A549 (cell line): ENCODE data around the gene ABHD12. TPM values are rescaled to one million over a fixed set of nuclear protein-coding genes. Genes with fewer than 3 reads are reported as not detected.
A peak's percentile ranks its signal among the peaks of the same experiment; 100 is the strongest.

Experiments used
- ATAC-seq, 2 experiments: fragments of 200-7000 bp in 1 of 2; fragments of >200 bp in 1 of 2; cut with Nextera tagmentation in 1 of 2; cut with Tn5 transposase in 1 of 2; 3 replicates each; pipeline versions ENCODE4 v1.8.0 to v1.9.1; 2018 to 2020; ENCODE audit warnings: mild to moderate bottlenecking in 1 of 2, moderate library complexity in 1 of 2
- CTCF ChIA-PET: fragments of 300-600 bp; sonication (Branson Sonifier 250); formaldehyde crosslinking; extraction: SDS; loops from one replicate; lab custom pipeline; 2021; ENCODE audit warnings: antibody characterized with exemption, inconsistent platforms; lab: Yijun Ruan, JAX
- POLR2A ChIA-PET: fragments of 350-600 bp; formaldehyde crosslinking; extraction: SDS; loops from one replicate; lab custom pipeline; 2021; ENCODE audit warnings: antibody characterized with exemption, inconsistent platforms; lab: Yijun Ruan, JAX
- DNase-seq, 2 experiments: peaks; one replicate each; pipeline versions ENCODE4 v3.0.0 to v3.0.0-alpha.2; 2011 to 2016; ENCODE audit warnings: low read depth in 1 of 2, low spot score in 1 of 2
- FAIRE-seq: peaks from 2 replicates; lab custom pipeline; 2011; peaks lifted over from hg19 to GRCh38; lab: Jason Lieb, UNC
- H3K27ac ChIP-seq, 2 experiments: fragments of >200 bp; sonication (Bioruptor Twin); formaldehyde crosslinking; 3 replicates each; pipeline ENCODE4 v1.5.1; 2016 to 2017
- H3K4me1 ChIP-seq: fragments of >200 bp; sonication (Bioruptor Twin); formaldehyde crosslinking; 3 replicates; pipeline ENCODE4 v1.6.1; 2016
- H3K4me2 ChIP-seq: fragments of >200 bp; sonication (Bioruptor Twin); formaldehyde crosslinking; 3 replicates; pipeline ENCODE4 v1.6.1; 2016
- H3K4me3 ChIP-seq: fragments of >200 bp; sonication (Bioruptor Twin); formaldehyde crosslinking; 3 replicates; pipeline ENCODE4 v1.5.1; 2016
- H3K9me3 ChIP-seq: fragments of >200 bp; sonication (Bioruptor Twin); formaldehyde crosslinking; 3 replicates; pipeline ENCODE4 v1.6.1; 2016
- ATOH8 ChIP-seq: fragments of 250-450 bp; sonication (Bioruptor Pico); IDR thresholded peaks from 2 replicates; pipeline ENCODE4 v1.5.0; 2020; ENCODE audit warnings: low read depth, mild to moderate bottlenecking, moderate library complexity
- BCL3 ChIP-seq: fragments of >200 bp; sonication (Bioruptor Twin); formaldehyde crosslinking; IDR thresholded peaks from 3 replicates; pipeline ENCODE4 v1.6.1; 2016
- CBX8 ChIP-seq: fragments of 200-600 bp; sonication (generic); IDR thresholded peaks from 2 replicates; pipeline ENCODE4 v1.6.1; 2016
- CEBPB ChIP-seq, 2 experiments: fragments of >200 bp in 1 of 2; sonication (Bioruptor Twin) in 1 of 2; formaldehyde crosslinking in 1 of 2; IDR thresholded peaks; 2 replicates each; pipeline ENCODE4 v1.6.1; 2012 to 2016
- CHD2 ChIP-seq: fragments of 150-350 bp; IDR thresholded peaks from 2 replicates; pipeline ENCODE4 v1.6.1; 2014; ENCODE audit warnings: low read length; ENCODE audit not compliant: partially characterized antibody
- CHD4 ChIP-seq: fragments of 200-600 bp; sonication (generic); IDR thresholded peaks from 2 replicates; pipeline ENCODE4 v1.6.1; 2016; ENCODE audit warnings: antibody characterized with exemption, mild to moderate bottlenecking, borderline replicate concordance
- E2F6 ChIP-seq: IDR thresholded peaks from 2 replicates; pipeline ENCODE4 v1.6.1; 2012; ENCODE audit warnings: low read depth, borderline replicate concordance
- EHF ChIP-seq: fragments of 250-450 bp; sonication (Bioruptor Pico); IDR thresholded peaks from 2 replicates; pipeline ENCODE4 v1.5.0; 2020; ENCODE audit warnings: mild to moderate bottlenecking
- ESRRA ChIP-seq: fragments of 150-350 bp; IDR thresholded peaks from 2 replicates; pipeline ENCODE4 v1.6.1; 2014; ENCODE audit warnings: mild to moderate bottlenecking, low read length, borderline replicate concordance
- FOSB ChIP-seq: fragments of 250-450 bp; sonication (Bioruptor Pico); IDR thresholded peaks from 2 replicates; pipeline ENCODE4 v1.5.0; 2020; ENCODE audit warnings: mild to moderate bottlenecking, moderate library complexity
- FOXS1 ChIP-seq: fragments of 250-450 bp; sonication (Bioruptor Pico); IDR thresholded peaks from 2 replicates; pipeline ENCODE4 v1.5.0; 2020; ENCODE audit warnings: mild to moderate bottlenecking, moderate library complexity
- HDAC2 ChIP-seq: fragments of 200-600 bp; sonication (generic); IDR thresholded peaks from 2 replicates; pipeline ENCODE4 v1.6.1; 2016
- HEYL ChIP-seq: fragments of 250-450 bp; sonication (Bioruptor Pico); IDR thresholded peaks from 2 replicates; pipeline ENCODE4 v1.8.0; 2021; ENCODE audit warnings: mild to moderate bottlenecking, moderate library complexity
- HOXB13 ChIP-seq: fragments of 250-450 bp; sonication (Bioruptor Pico); IDR thresholded peaks from 2 replicates; pipeline ENCODE4 v1.5.0; 2020; ENCODE audit warnings: low read depth, mild to moderate bottlenecking, moderate library complexity
- HOXB5 ChIP-seq: fragments of 250-450 bp; sonication (Bioruptor Pico); IDR thresholded peaks from 2 replicates; pipeline ENCODE4 v1.5.0; 2020; ENCODE audit warnings: mild to moderate bottlenecking, moderate library complexity
- JUN ChIP-seq, 2 experiments: fragments of >200 bp; sonication (Bioruptor Twin); formaldehyde crosslinking; IDR thresholded peaks; 2 replicates in 1 of 2; 3 replicates in 1 of 2; pipeline ENCODE4 v1.6.1; 2016 to 2017
- JUNB ChIP-seq: fragments of >200 bp; sonication (Bioruptor Twin); formaldehyde crosslinking; IDR thresholded peaks from 2 replicates; pipeline ENCODE4 v1.6.1; 2016
- KDM1A ChIP-seq: fragments of 200-600 bp; sonication (generic); IDR thresholded peaks from 2 replicates; pipeline ENCODE4 v1.6.1; 2016; ENCODE audit warnings: low read depth, mild to moderate bottlenecking
- NFE2L2 ChIP-seq: fragments of 150-350 bp; conservative IDR thresholded peaks from 2 replicates; pipeline ENCODE4 v1.6.1; 2014; ENCODE audit warnings: low read length
- NR3C1 ChIP-seq: fragments of >200 bp; sonication (Bioruptor Twin); formaldehyde crosslinking; IDR thresholded peaks from 3 replicates; pipeline ENCODE4 v1.6.1; 2017
- PHF8 ChIP-seq: fragments of 200-600 bp; sonication (generic); IDR thresholded peaks from 2 replicates; pipeline ENCODE4 v1.6.1; 2016; ENCODE audit warnings: low read depth, mild to moderate bottlenecking, antibody characterized with exemption, moderate library complexity, borderline replicate concordance
- POLR2A ChIP-seq: IDR thresholded peaks from 2 replicates; pipeline ENCODE4 v1.6.1; 2012; ENCODE audit warnings: mild to moderate bottlenecking, low read length
- POLR2AphosphoS2 ChIP-seq: conservative IDR thresholded peaks from 2 replicates; pipeline ENCODE4 v1.6.1; 2012; ENCODE audit warnings: low read length, improper control_type of control experiment, inconsistent platforms
- RARB ChIP-seq: fragments of 250-450 bp; sonication (Bioruptor Pico); IDR thresholded peaks from 2 replicates; pipeline ENCODE4 v1.8.0; 2021; ENCODE audit warnings: mild to moderate bottlenecking, moderate library complexity
- RCOR1 ChIP-seq: fragments of 150-350 bp; IDR thresholded peaks from 2 replicates; pipeline ENCODE4 v1.6.1; 2014; ENCODE audit warnings: antibody characterized with exemption, low read length, low read depth
- RFX5 ChIP-seq: fragments of 450-650 bp; IDR thresholded peaks from 2 replicates; pipeline ENCODE4 v1.7.1; 2014; ENCODE audit warnings: antibody characterized with exemption, mild to moderate bottlenecking, moderate library complexity
- RNF2 ChIP-seq: fragments of 200-600 bp; sonication (generic); IDR thresholded peaks from 2 replicates; pipeline ENCODE4 v1.6.1; 2016; ENCODE audit warnings: low read depth, mild to moderate bottlenecking, antibody characterized with exemption, moderate library complexity, borderline replicate concordance
- SMC3 ChIP-seq: fragments of >200 bp; sonication (Bioruptor Twin); formaldehyde crosslinking; IDR thresholded peaks from 3 replicates; pipeline ENCODE4 v1.6.1; 2018; ENCODE audit warnings: inconsistent platforms
- TP53 ChIP-seq: fragments of 250-450 bp; sonication (Bioruptor Pico); IDR thresholded peaks from 2 replicates; pipeline ENCODE4 v1.5.0; 2021; ENCODE audit warnings: mild to moderate bottlenecking, moderate library complexity
- ZFP36 ChIP-seq: fragments of 450-650 bp; IDR thresholded peaks from 2 replicates; pipeline ENCODE4 v1.6.1; 2014; ENCODE audit warnings: borderline replicate concordance; ENCODE audit not compliant: partially characterized antibody
- ZNF302 ChIP-seq: fragments of 250-450 bp; sonication (Bioruptor Pico); IDR thresholded peaks from 2 replicates; pipeline ENCODE4 v1.9.0; 2021; ENCODE audit warnings: inconsistent platforms, mild to moderate bottlenecking, moderate library complexity
- WGBS: methylation state at CpG from one replicate; pipeline ENCODE4 v1.1.6; 2017; ENCODE audit errors: missing lambda C conversion rate; 5-methylcytosine and 5-hydroxymethylcytosine counted together
- polyA plus RNA-seq, 4 experiments: library from polyadenylated mRNA; depleted of rRNA in 3 of 4; stranded (reverse); fragments of >200 nt; fragmentation: RNase III in 1 of 4; extraction: RNeasy Plus Mini Kit Qiagen cat#74134 plus additional on column Dnase treatment in 1 of 4; gene quantifications; 2 replicates in 3 of 4; 3 replicates in 1 of 4; pipeline ENCODE4 v1.2.3, GENCODE V29; 2011 to 2017
- TF ChIP-seq, protein P1 (sequence below): IDR thresholded peaks from 2 replicates; pipeline ENCODE4 v1.6.1; 2012
- TF ChIP-seq, protein P2 (sequence below): fragments of 200-600 bp; sonication (generic); IDR thresholded peaks from 2 replicates; pipeline ENCODE4 v1.6.1; 2016; ENCODE audit warnings: antibody characterized with exemption, mild to moderate bottlenecking, moderate library complexity

The ABHD12 gene
- polyA plus RNA-seq, 2 of the 4 experiments (the other 2 are of a cell fraction): 54.3 to 101 TPM

GRCh38 chr20:25407311-25408169 lies 16.9 kb upstream of the ABHD12 start, which contains the start of gene GINS1:
TSS of gene GINS1 (plus strand) at chr20:25407673. CDS start at chr20:25407821, 148 bp downstream.
- CTCF ChIA-PET: interaction anchor here (0.6 to 4.4 kb wide), 13 partner anchors 9 to 413 kb away, joined by 3 to 44 read pairs (median 3); no protein-coding TSS in a partner anchor
- H3K9me3 ChIP-seq: peaks cover 20% of the 10 kb centered on the region
- H3K4me2 ChIP-seq: peak within 1 kb of the TSS; percentile 93
- H3K4me1 ChIP-seq: peaks cover 17% of the 10 kb centered on the region
- POLR2A ChIA-PET: interaction anchor here (0.6 to 1.3 kb wide), 9 partner anchors 8 to 415 kb away, joined by 3 to 5 read pairs (median 3); partner anchors contain the start of genes ABHD12 and APMAP
- DNase-seq: peak; percentile 96 to 98
- 2% methylated on average over 55 of the region's 56 CpGs for WGBS
- peak; percentile 80 for FAIRE-seq
- peak within 1 kb of the TSS; percentile 85 to 90 for H3K27ac ChIP-seq
- ATAC-seq: peak; percentile 96 to 97
- peak within 1 kb of the TSS; percentile 81 for H3K4me3 ChIP-seq
- no peak for TF ChIP-seq NFE2L2
- no peak for TF ChIP-seq CEBPB (IDR thresholded peaks at IDR 0.05)
- peak; percentile 75; the same call in 2 of the 3 replicates for TF ChIP-seq BCL3
- no peak for TF ChIP-seq EHF (CRISPR knock-in tag)
- no peak for TF ChIP-seq HEYL
- TF ChIP-seq RARB (CRISPR knock-in tag): no peak
- peak; percentile 89 for TF ChIP-seq HDAC2
- TF ChIP-seq JUN (IDR thresholded peaks at IDR 0.05): peak; percentile 65 to 98; a peak in 4 of 5 replicates
- no peak for TF ChIP-seq KDM1A
- TF ChIP-seq ESRRA: no peak
- TF ChIP-seq CHD4: no peak
- no peak for TF ChIP-seq CHD2
- TF ChIP-seq, protein P1, sequence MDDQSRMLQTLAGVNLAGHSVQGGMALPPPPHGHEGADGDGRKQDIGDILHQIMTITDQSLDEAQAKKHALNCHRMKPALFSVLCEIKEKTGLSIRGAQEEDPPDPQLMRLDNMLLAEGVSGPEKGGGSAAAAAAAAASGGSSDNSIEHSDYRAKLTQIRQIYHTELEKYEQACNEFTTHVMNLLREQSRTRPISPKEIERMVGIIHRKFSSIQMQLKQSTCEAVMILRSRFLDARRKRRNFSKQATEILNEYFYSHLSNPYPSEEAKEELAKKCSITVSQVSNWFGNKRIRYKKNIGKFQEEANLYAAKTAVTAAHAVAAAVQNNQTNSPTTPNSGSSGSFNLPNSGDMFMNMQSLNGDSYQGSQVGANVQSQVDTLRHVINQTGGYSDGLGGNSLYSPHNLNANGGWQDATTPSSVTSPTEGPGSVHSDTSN: no peak
- no peak for TF ChIP-seq JUNB
- TF ChIP-seq ZNF302: no peak; the same call in 1 of the 2 replicates
- no peak for TF ChIP-seq RCOR1
- peak; percentile 68; the same call in 1 of the 2 replicates for TF ChIP-seq HOXB5 (CRISPR knock-in tag)
- TF ChIP-seq, protein P2, sequence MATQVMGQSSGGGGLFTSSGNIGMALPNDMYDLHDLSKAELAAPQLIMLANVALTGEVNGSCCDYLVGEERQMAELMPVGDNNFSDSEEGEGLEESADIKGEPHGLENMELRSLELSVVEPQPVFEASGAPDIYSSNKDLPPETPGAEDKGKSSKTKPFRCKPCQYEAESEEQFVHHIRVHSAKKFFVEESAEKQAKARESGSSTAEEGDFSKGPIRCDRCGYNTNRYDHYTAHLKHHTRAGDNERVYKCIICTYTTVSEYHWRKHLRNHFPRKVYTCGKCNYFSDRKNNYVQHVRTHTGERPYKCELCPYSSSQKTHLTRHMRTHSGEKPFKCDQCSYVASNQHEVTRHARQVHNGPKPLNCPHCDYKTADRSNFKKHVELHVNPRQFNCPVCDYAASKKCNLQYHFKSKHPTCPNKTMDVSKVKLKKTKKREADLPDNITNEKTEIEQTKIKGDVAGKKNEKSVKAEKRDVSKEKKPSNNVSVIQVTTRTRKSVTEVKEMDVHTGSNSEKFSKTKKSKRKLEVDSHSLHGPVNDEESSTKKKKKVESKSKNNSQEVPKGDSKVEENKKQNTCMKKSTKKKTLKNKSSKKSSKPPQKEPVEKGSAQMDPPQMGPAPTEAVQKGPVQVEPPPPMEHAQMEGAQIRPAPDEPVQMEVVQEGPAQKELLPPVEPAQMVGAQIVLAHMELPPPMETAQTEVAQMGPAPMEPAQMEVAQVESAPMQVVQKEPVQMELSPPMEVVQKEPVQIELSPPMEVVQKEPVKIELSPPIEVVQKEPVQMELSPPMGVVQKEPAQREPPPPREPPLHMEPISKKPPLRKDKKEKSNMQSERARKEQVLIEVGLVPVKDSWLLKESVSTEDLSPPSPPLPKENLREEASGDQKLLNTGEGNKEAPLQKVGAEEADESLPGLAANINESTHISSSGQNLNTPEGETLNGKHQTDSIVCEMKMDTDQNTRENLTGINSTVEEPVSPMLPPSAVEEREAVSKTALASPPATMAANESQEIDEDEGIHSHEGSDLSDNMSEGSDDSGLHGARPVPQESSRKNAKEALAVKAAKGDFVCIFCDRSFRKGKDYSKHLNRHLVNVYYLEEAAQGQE: peak; percentile 22; the same call in 1 of the 2 replicates
- peak; percentile 67 for TF ChIP-seq POLR2A
- TF ChIP-seq FOXS1: no peak; the same call in 1 of the 2 replicates
- TF ChIP-seq RFX5: no peak
- TF ChIP-seq FOSB (CRISPR knock-in tag): no peak
- TF ChIP-seq RNF2: peak; percentile 77; the same call in 1 of the 2 replicates
- no peak for TF ChIP-seq TP53 (CRISPR knock-in tag)
- 0 out of 2 replicates have a peak, but pooled peaks have one; percentile 36 for TF ChIP-seq ATOH8
- TF ChIP-seq HOXB13 (CRISPR knock-in tag): peak; percentile 52; the same call in 1 of the 2 replicates
- TF ChIP-seq POLR2AphosphoS2: no peak
- TF ChIP-seq NR3C1: no peak
- TF ChIP-seq ZFP36: no peak
- no peak for TF ChIP-seq CBX8
- TF ChIP-seq E2F6: peak; percentile 97
- peak; percentile 89 for TF ChIP-seq PHF8
- TF ChIP-seq SMC3: 0 out of 3 replicates have a peak, but pooled peaks have one; percentile 32
